Neural cell (in vitro differentiated cells): Measurements from ENCODE around the gene ANKRD55. TPM values are rescaled to one million over a fixed set of nuclear protein-coding genes. Genes with fewer than 3 reads are reported as not detected.

Experiments used
- H2AFZ ChIP-seq: fragments of 200-600, 300-800 bp; sonication (generic), shearing (Covaris generic); 2 replicates; pipeline ENCODE4 v1.6.0; 2014; ENCODE audit warnings: low read depth, mild to moderate bottlenecking, antibody characterized with exemption, low read length, moderate library complexity
- H3F3A ChIP-seq: fragments of 200-600 bp; shearing (Covaris generic); 2 replicates; pipeline ENCODE4 v1.6.1; 2016; ENCODE audit warnings: mild to moderate bottlenecking, moderate library complexity, mixed read lengths, antibody characterized with exemption, low read length; ENCODE audit not compliant: insufficient read depth, poor library complexity, severe bottlenecking
- H3K27ac ChIP-seq: fragments of 200-600, 300-800 bp; sonication (generic), shearing (Covaris generic); 2 replicates; pipeline ENCODE4 v1.5.1; 2014; ENCODE audit warnings: mild to moderate bottlenecking, low read length, moderate library complexity
- H3K27me3 ChIP-seq: fragments of 300-800, 200-600 bp; sonication (generic), shearing (Covaris generic); 2 replicates; pipeline ENCODE4 v1.6.0; 2014; ENCODE audit warnings: mild to moderate bottlenecking, low read depth, low read length, moderate library complexity; ENCODE audit not compliant: insufficient read depth
- H3K36me3 ChIP-seq: fragments of 300-800, 200-600 bp; sonication (generic), shearing (Covaris generic); 2 replicates; pipeline ENCODE4 v1.5.1; 2014; ENCODE audit warnings: mild to moderate bottlenecking, antibody characterized with exemption, low read length, moderate library complexity; ENCODE audit not compliant: insufficient read depth
- H3K4me2 ChIP-seq: fragments of 300-800, 200-600 bp; sonication (generic), shearing (Covaris generic); 2 replicates; pipeline ENCODE4 v1.6.0; 2014; ENCODE audit warnings: mild to moderate bottlenecking, low read length
- H3K4me3 ChIP-seq: fragments of 300-800, 200-600 bp; sonication (generic), shearing (Covaris generic); 2 replicates; pipeline ENCODE4 v1.5.1; 2014; ENCODE audit warnings: mild to moderate bottlenecking, low read length, moderate library complexity
- H3K79me2 ChIP-seq: fragments of 200-600 bp; shearing (Covaris generic); replicated peaks from 2 replicates; pipeline ENCODE4 v1.6.0; 2014; ENCODE audit warnings: mild to moderate bottlenecking, low read length, moderate library complexity; ENCODE audit not compliant: insufficient read depth
- H3K9ac ChIP-seq: fragments of 300-800, 200-600 bp; sonication (generic), shearing (Covaris generic); 2 replicates; pipeline ENCODE4 v1.6.1; 2016; ENCODE audit warnings: mild to moderate bottlenecking, low read length, mixed read lengths
- H3K9me2 ChIP-seq: fragments of 200-600 bp; shearing (Covaris generic); 2 replicates; pipeline ENCODE4 v1.6.1; 2016; ENCODE audit warnings: mild to moderate bottlenecking, low read length, mixed read lengths; ENCODE audit not compliant: insufficient read depth
- H3K9me3 ChIP-seq: fragments of 200-600, 300-800 bp; sonication (generic), shearing (Covaris generic); 2 replicates; pipeline ENCODE4 v1.6.1; 2016; ENCODE audit warnings: mild to moderate bottlenecking, mixed run types, low read length, moderate library complexity, mixed read lengths
- H4K20me1 ChIP-seq: fragments of 200-600 bp; shearing (Covaris generic); 2 replicates; pipeline ENCODE4 v1.6.1; 2016; ENCODE audit warnings: mild to moderate bottlenecking, mixed run types; ENCODE audit not compliant: insufficient read depth
- CTCF ChIP-seq: fragments of 450-650 bp; IDR thresholded peaks from 2 replicates; pipeline ENCODE4 v1.5.1; 2014; ENCODE audit warnings: antibody characterized with exemption, mild to moderate bottlenecking, moderate library complexity; ENCODE audit not compliant: poor library complexity, severe bottlenecking
- EP300 ChIP-seq: fragments of 450-650 bp; conservative IDR thresholded peaks from 2 replicates; pipeline ENCODE4 v1.6.1; 2014; ENCODE audit warnings: antibody characterized with exemption, mild to moderate bottlenecking, moderate library complexity; ENCODE audit not compliant: poor library complexity, severe bottlenecking
- EZH2 ChIP-seq: fragments of 200-600, 300-800 bp; shearing (Covaris generic), sonication (generic); IDR thresholded peaks from 2 replicates; pipeline ENCODE4 v1.6.1; 2014; ENCODE audit warnings: antibody characterized with exemption, low read length, borderline replicate concordance, mild to moderate bottlenecking; ENCODE audit not compliant: insufficient read depth, poor library complexity, severe bottlenecking
- MXI1 ChIP-seq: fragments of 450-650 bp; conservative IDR thresholded peaks from 2 replicates; pipeline ENCODE4 v1.6.1; 2014; ENCODE audit warnings: antibody characterized with exemption, mild to moderate bottlenecking; ENCODE audit not compliant: poor library complexity, severe bottlenecking
- POLR2AphosphoS5 ChIP-seq: IDR thresholded peaks from 2 replicates; pipeline ENCODE4 v1.6.1; 2012
- RAD21 ChIP-seq: fragments of 450-650 bp; conservative IDR thresholded peaks from 2 replicates; pipeline ENCODE4 v1.6.1; 2014; ENCODE audit warnings: antibody characterized with exemption, mild to moderate bottlenecking, moderate library complexity
- REST ChIP-seq: IDR thresholded peaks from 2 replicates; pipeline ENCODE4 v1.6.1; 2012; ENCODE audit warnings: borderline replicate concordance
- SMC3 ChIP-seq: fragments of 450-650 bp; conservative IDR thresholded peaks from 2 replicates; pipeline ENCODE4 v1.6.1; 2014; ENCODE audit warnings: antibody characterized with exemption, mild to moderate bottlenecking, moderate library complexity; ENCODE audit not compliant: poor library complexity
- TAF1 ChIP-seq: IDR thresholded peaks from 2 replicates; pipeline ENCODE4 v1.6.1; 2012; ENCODE audit warnings: low read depth
- polyA plus RNA-seq: library from polyadenylated mRNA; depleted of rRNA; stranded (reverse); fragments of >200 nt; gene quantifications from 2 replicates; pipeline ENCODE4 v1.2.3, GENCODE V29; 2014

Gene ANKRD55
- polyA plus RNA-seq, 1 donor from 2014 or later: 49.8 TPM

- no peaks in the 10 kb centered on the region for H3K79me2 ChIP-seq
- TF ChIP-seq SMC3 (no peak), EZH2 (no peak), MXI1 (no peak), TAF1 (no peak), REST (no peak), CTCF (no peak), RAD21 (no peak), POLR2AphosphoS5 (no peak), EP300 (no peak)
- no peaks in the 10 kb centered on the region for H3K36me3 ChIP-seq
- H3K9me3 ChIP-seq: no peaks in the 10 kb centered on the region
- no peak overlapping the region for H3K4me3 ChIP-seq
- H3K4me2 ChIP-seq: no peak overlapping the region
- no peaks in the 10 kb centered on the region for H3K27me3 ChIP-seq
- no peak overlapping the region for H2AFZ ChIP-seq
- H3K27ac ChIP-seq: no peak overlapping the region
- H4K20me1 ChIP-seq: no peaks in the 10 kb centered on the region
- no peak overlapping the region for H3K9ac ChIP-seq
- H3F3A ChIP-seq: no peaks in the 10 kb centered on the region
- H3K9me2 ChIP-seq: no peaks in the 10 kb centered on the region
These were observed 162.2 kb downstream of the ANKRD55 start for GRCh38 chr5:56070851-56071465.

- H3K9me3 ChIP-seq: no peaks in the 10 kb centered on the region
- no peaks in the 10 kb centered on the region for H3K79me2 ChIP-seq
- H3K27ac ChIP-seq: no peak overlapping the region
- H3K27me3 ChIP-seq: no peaks in the 10 kb centered on the region
- H3F3A ChIP-seq: no peaks in the 10 kb centered on the region
- no peaks in the 10 kb centered on the region for H3K9me2 ChIP-seq
- no peak for TF ChIP-seq TAF1
- no peak for TF ChIP-seq POLR2AphosphoS5
- TF ChIP-seq EZH2: no peak
- TF ChIP-seq SMC3: no peak
- no peak for TF ChIP-seq EP300
- TF ChIP-seq RAD21: no peak
- TF ChIP-seq CTCF: no peak
- no peak for TF ChIP-seq MXI1
- no peak for TF ChIP-seq REST
- no peaks in the 10 kb centered on the region for H4K20me1 ChIP-seq
- H3K4me2 ChIP-seq: no peak overlapping the region
- no peaks in the 10 kb centered on the region for H3K36me3 ChIP-seq
- no peak overlapping the region for H2AFZ ChIP-seq
- H3K9ac ChIP-seq: no peak overlapping the region
- H3K4me3 ChIP-seq: no peak overlapping the region
These were observed 163.4 kb downstream of the ANKRD55 start for GRCh38 chr5:56069652-56070226.
